Measurements from ENCODE around the gene SPRR5.

SPRR5 gene

DNA sequence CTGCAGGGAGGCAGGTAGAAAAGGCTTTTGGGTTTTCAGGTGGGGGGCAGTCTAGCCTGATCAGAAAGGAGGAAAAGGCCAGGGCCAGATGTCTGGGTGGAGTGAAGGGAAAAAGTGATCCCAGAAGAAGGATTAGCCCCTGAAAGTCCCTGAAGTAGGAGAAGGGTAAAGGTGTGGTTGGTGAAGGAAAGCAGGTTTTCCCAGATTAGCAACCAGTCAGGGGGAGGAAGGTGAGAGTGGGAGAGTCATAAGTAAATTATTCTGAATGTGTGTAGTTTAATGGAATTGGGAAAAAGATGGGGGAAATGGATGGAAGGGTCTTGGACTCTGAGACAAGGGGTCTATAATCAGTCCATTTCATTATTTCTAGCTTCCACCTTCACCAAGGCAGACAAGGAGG is 36.2 kb downstream of the SPRR5 start:
- DNase-seq (ENCODE audit: low read depth in 2 of 2) = no peak

- no peak for DNase-seq (ENCODE audit: low read depth in 2 of 2)
These were observed 36.7 kb downstream of the SPRR5 start, which contains the start of gene SPRR1A for GRCh38 chr1:152983743-152984142. Gene SPRR1A (plus strand): TSS chr1:152984081. CDS start chr1:152985231, 1,150 bp downstream.

DNA sequence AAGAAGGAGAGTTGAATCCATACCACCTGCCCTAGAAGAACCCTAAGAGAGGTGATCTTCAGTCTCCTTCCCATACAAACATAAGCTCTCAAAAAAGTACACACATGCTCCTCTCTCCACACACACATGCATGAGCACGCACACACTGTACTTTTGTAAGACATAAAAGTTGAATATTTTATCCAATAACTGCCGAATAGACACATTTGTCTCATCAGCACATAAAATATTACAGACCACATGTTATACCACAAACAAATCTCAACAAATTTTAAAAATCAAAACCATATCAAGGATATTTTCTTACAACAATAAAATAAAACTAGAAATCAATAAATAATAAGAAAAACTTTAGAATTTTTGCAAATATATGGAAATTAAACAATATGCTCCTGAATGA is 39.6 kb downstream of the SPRR5 start:
- DNase-seq (ENCODE audit: low read depth in 2 of 2) = no peak

- DNase-seq (ENCODE audit: low read depth in 2 of 2) = no peak
These were observed 46.2 kb downstream of the SPRR5 start for GRCh38 chr1:152993186-152993585.

- no peak for DNase-seq (ENCODE audit: low read depth in 2 of 2)
These were observed 48.8 kb downstream of the SPRR5 start for GRCh38 chr1:152995842-152996241.

DNA sequence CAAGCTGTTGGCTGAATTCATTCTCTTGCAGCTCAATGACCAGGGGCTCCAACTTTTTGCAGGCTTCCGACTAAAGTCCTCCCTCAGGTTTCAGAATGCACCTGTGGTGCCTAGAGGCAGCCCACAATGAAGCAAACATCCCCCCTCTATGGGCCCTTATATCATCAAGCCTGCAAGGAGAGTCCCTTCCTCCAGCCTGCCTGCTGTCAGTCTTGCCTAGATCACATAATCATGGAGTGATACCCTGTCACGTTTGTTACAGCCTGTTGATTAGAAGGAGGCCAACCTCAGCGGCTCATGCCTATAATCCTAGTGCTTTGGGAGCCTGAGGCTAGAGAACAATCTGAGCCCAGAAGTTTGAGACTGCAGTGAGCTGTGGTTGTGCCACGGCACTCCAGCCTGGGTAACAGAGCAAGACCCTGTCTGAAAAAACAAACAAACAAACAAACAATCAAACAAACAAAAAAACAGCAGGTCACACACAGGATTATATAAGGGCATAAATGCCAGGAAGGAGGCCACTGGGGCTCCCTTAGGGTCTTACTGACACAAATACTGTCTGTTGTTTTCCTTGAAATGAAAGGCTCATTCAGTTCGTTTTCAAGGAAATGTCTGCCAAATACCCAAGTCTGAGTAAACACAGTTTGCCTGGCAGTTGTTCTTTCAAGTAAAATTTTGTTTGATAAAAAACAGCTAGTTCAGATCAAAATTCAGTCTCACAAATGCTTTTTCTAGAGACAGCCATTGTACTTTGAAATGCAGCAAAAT is 49.8 kb downstream of the SPRR5 start:
- DNase-seq (ENCODE audit: low read depth in 2 of 2) = no peak

DNA sequence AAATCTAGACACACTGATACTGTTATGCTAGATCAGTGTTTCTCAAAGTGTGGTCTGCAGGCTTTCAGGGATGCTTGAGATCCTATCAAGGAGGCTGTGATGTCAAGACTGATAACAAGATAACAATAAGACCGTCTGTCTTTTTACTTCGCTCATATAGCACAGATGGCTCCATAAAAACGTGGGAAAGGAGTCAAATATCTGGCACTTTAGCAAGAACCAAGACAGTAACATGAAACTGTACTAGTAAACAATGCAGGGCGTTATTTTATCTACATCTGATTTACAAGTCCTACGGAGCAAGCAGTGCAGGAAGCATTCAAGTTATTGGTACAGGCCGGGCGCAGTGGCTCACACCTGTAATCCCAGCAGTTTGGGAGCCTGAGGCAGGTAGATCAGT is 50.9 kb downstream of the SPRR5 start:
- no peak for DNase-seq (ENCODE audit: low read depth in 2 of 2)

GRCh38 chr1:152998476-152998875 is 51.5 kb downstream of the SPRR5 start:
- DNase-seq (ENCODE audit: low read depth in 2 of 2) = no peak
